Right forelimb (tissue), 1 donor: Measurements from ENCODE around the gene TGIF2LY.
"Not testable (repeated sequence)": the region's sequence is repeated elsewhere in the genome, so short reads cannot be mapped to it uniquely, and the experiment has no call there.

Experiments used
- DNase-seq: peaks from one replicate; pipeline ENCODE4 v3.0.0-alpha.2; 2018

Gene TGIF2LY

GRCh38 chrY:3578767-3579166 lies at the start of gene TGIF2LY:
TSS of gene TGIF2LY (plus strand) at chrY:3579067. CDS start at chrY:3579245, 178 bp downstream.
- not testable (repeated sequence) for DNase-seq
